Effector memory CD4-positive, alpha-beta T cell (primary cell): ENCODE measurements around the gene ZNF564.

Source experiments
- DNase-seq, 3 donors: peaks; one replicate each; pipeline ENCODE4 v3.0.0-alpha.2; 2020
- H3K27ac ChIP-seq: 2 replicates; pipeline ENCODE4 v1.7.0; 2013; ENCODE audit warnings: mild to moderate bottlenecking, low read length, moderate library complexity; ENCODE audit not compliant: insufficient read depth, poor library complexity, severe bottlenecking
- H3K27me3 ChIP-seq: replicated peaks from 2 replicates; pipeline ENCODE4 v1.7.0; 2013; ENCODE audit warnings: mild to moderate bottlenecking, low read length; ENCODE audit not compliant: insufficient read depth, control insufficient read depth, poor library complexity, severe bottlenecking
- H3K36me3 ChIP-seq: 2 replicates; pipeline ENCODE4 v1.7.0; 2013; ENCODE audit warnings: mild to moderate bottlenecking, low read length, moderate library complexity; ENCODE audit not compliant: control insufficient read depth, insufficient read depth
- H3K4me1 ChIP-seq: 2 replicates; pipeline ENCODE4 v1.7.0; 2013; ENCODE audit warnings: low read length, mild to moderate bottlenecking; ENCODE audit not compliant: control insufficient read depth, insufficient read depth, poor library complexity, severe bottlenecking
- H3K4me3 ChIP-seq: 2 replicates; pipeline ENCODE4 v1.7.0; 2013; ENCODE audit warnings: low read length, low read depth, mild to moderate bottlenecking; ENCODE audit not compliant: insufficient read depth, poor library complexity, severe bottlenecking
- H3K9me3 ChIP-seq: 2 replicates; pipeline ENCODE4 v1.7.0; 2013; ENCODE audit warnings: mild to moderate bottlenecking, low read length, moderate library complexity; ENCODE audit not compliant: control insufficient read depth

The ZNF564 gene

GRCh38 chr19:12484011-12484370 is 67.3 kb downstream of the ZNF564 start:
- DNase-seq = no peak
- Histone ChIP-seq H3K4me1 (peaks cover 11% of the 10 kb centered on the region), H3K27me3 (no peaks in the 10 kb centered on the region), H3K36me3 (no peaks in the 10 kb centered on the region), H3K9me3 (no peaks in the 10 kb centered on the region), H3K4me3 (peak overlapping the region; percentile 97), H3K27ac (peak overlapping the region; percentile 72)

- H3K27me3 ChIP-seq = no peaks in the 10 kb centered on the region
- H3K9me3 ChIP-seq = no peaks in the 10 kb centered on the region
- H3K4me3 ChIP-seq = no peak overlapping the region
- DNase-seq = no peak
- H3K36me3 ChIP-seq = no peaks in the 10 kb centered on the region
- peaks cover 19% of the 10 kb centered on the region for H3K4me1 ChIP-seq
- no peak overlapping the region for H3K27ac ChIP-seq
Observed at GRCh38 chr19:12482509-12482886, 68.8 kb downstream of the ZNF564 start.

GRCh38 chr19:12481781-12482508 is 69.3 kb downstream of the ZNF564 start:
- no peak overlapping the region for H3K27ac ChIP-seq
- no peaks in the 10 kb centered on the region for H3K9me3 ChIP-seq
- H3K4me3 ChIP-seq = no peak overlapping the region
- H3K36me3 ChIP-seq = no peaks in the 10 kb centered on the region
- H3K4me1 ChIP-seq = peaks cover 19% of the 10 kb centered on the region
- DNase-seq = no peak
- H3K27me3 ChIP-seq = no peaks in the 10 kb centered on the region

- Histone ChIP-seq H3K36me3 (no peaks in the 10 kb centered on the region), H3K9me3 (no peaks in the 10 kb centered on the region), H3K4me1 (peaks cover 19% of the 10 kb centered on the region), H3K27me3 (no peaks in the 10 kb centered on the region), H3K27ac (no peak overlapping the region), H3K4me3 (no peak overlapping the region)
- no peak for DNase-seq
Observed at GRCh38 chr19:12478234-12478941, 72.9 kb downstream of the ZNF564 start.
